Right forelimb (tissue), 1 donor: ENCODE measurements around the gene ARHGAP11B.
"Not testable (repeated sequence)": the region's sequence is repeated elsewhere in the genome, so short reads cannot be mapped to it uniquely, and the experiment has no call there.

Experiments used
- DNase-seq: peaks from one replicate; pipeline ENCODE4 v3.0.0-alpha.2; 2018

Gene ARHGAP11B

GRCh38 chr15:30625436-30626193, at the start of gene ARHGAP11B:
ARHGAP11B (plus strand) TSS chr15:30626128.
- peak; percentile 94 for DNase-seq

- not testable (repeated sequence) for DNase-seq
These were observed 46.4 kb upstream of the ARHGAP11B start for GRCh38 chr15:30579394-30579970.

- DNase-seq = not testable (repeated sequence)
These were observed 45.2 kb upstream of the ARHGAP11B start for GRCh38 chr15:30580716-30581115.

GRCh38 chr15:30598953-30599352, 27.0 kb upstream of the ARHGAP11B start:
- DNase-seq = not testable (repeated sequence)

GRCh38 chr15:30603796-30604195, 22.1 kb upstream of the ARHGAP11B start, which contains the start of gene GOLGA8H:
GOLGA8H (plus strand) TSS chr15:30604028; CDS start chr15:30604126, 98 bp downstream.
- not testable (repeated sequence) for DNase-seq

GRCh38 chr15:30612271-30612670, 13.7 kb upstream of the ARHGAP11B start:
- not testable (repeated sequence) for DNase-seq

- DNase-seq = not testable (repeated sequence)
These were observed 4.6 kb upstream of the ARHGAP11B start for GRCh38 chr15:30621342-30621741.

GRCh38 chr15:30626194-30626565, 252 bp downstream of the ARHGAP11B start:
- not testable (repeated sequence) for DNase-seq

- not testable (repeated sequence) for DNase-seq
These were observed 704 bp downstream of the ARHGAP11B start for GRCh38 chr15:30626632-30627031.

GRCh38 chr15:30650012-30650929, 24.3 kb downstream of the ARHGAP11B start:
- DNase-seq = no peak

GRCh38 chr15:30661154-30661553, 35.2 kb downstream of the ARHGAP11B start:
- not testable (repeated sequence) for DNase-seq

- DNase-seq = not testable (repeated sequence)
These were observed 43.7 kb downstream of the ARHGAP11B start for GRCh38 chr15:30669621-30670020.

GRCh38 chr15:30670056-30670455, 44.1 kb downstream of the ARHGAP11B start:
- no peak for DNase-seq

GRCh38 chr15:30671309-30671708, 45.4 kb downstream of the ARHGAP11B start:
- DNase-seq = no peak

- DNase-seq = no peak
These were observed 49.2 kb downstream of the ARHGAP11B start for GRCh38 chr15:30675126-30675525.

- DNase-seq = not testable (repeated sequence)
These were observed 50.0 kb downstream of the ARHGAP11B start for GRCh38 chr15:30675891-30676290.

GRCh38 chr15:30680997-30681396, 55.1 kb downstream of the ARHGAP11B start:
- DNase-seq = not testable (repeated sequence)

GRCh38 chr15:30685709-30686285, 59.9 kb downstream of the ARHGAP11B start:
- not testable (repeated sequence) for DNase-seq

GRCh38 chr15:30686651-30687050, 60.7 kb downstream of the ARHGAP11B start:
- DNase-seq = not testable (repeated sequence)
